ENCODE measurements around the gene SLC10A2. TPM values are rescaled to one million over a fixed set of nuclear protein-coding genes. Genes with fewer than 3 reads are reported as not detected.

The SLC10A2 gene
- polyA plus RNA-seq, 1 donor, result not detected

Other genes with a start within 250 kb of the SLC10A2 start
- gene ERCC5, start 220.4 kb downstream of the SLC10A2 start, polyA plus RNA-seq (ENCODE audit: insufficient read length), result 37.7 TPM